Bone marrow (tissue), 2 donors: Measurements from ENCODE around the gene TBRG4.

Experiments used
- DNase-seq, 2 donors: peaks; one replicate each; lab custom pipeline; 2025; lab: John Stamatoyannopoulos, UW

TBRG4 gene

DNA sequence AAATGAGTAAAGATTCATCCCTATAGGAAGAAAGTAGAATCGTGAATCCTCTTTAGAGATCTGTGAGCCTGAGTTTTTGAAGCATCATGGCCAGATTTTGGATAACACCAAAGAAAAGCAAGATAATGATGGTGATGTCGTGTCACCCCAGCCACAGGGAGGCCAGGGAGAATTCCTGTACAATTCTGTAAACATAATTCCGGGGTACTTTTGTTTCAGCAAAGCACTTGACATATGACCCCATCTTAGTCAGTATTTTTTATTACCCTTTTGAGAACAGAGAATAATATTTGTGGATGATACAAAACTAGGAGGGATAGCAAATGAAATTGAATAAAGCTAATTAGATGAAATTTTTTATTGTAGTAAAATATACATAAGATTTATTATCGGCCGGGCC, 56.5 kb downstream of the TBRG4 start:
- DNase-seq, result no peak

DNA sequence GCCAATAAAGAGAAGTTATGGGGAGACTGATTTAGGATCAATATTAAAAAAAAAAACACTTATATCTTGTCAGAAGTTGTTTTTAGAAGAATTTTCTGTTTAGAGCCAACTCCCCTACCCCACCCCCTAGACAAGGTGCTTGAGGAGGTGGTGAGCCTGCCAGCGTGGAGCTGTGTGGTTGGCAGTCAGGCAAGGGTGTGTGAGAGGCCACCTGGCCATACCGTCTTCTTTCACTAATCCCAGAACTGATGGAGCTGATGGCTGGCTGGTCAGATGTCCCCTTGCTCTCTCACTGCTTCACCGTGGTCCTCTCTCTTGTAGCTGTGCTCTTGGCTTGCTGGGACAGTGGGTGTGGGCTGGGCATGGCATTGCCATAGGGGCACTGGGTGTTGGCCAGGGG, 57.1 kb downstream of the TBRG4 start:
- DNase-seq, result no peak

DNA sequence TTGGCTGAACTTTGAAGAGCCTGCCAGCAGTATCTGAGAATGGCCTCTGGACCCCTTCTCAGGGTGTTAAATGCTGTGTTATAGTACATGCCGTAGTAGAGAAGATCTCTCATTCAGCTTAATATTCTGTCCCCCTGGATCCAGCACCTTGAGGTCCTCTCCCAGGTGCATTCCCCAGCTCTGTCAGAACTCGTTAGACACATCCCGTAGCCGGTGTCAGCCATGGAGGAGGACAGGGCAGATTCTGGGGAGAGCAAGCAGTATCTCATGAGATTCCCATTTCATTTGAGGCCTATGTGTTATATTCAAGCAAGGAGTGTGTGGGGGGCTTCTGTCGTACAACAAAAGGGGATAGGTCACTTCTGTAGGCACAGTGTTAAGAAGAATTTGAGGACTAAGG, 57.6 kb downstream of the TBRG4 start:
- DNase-seq, result no peak

DNA sequence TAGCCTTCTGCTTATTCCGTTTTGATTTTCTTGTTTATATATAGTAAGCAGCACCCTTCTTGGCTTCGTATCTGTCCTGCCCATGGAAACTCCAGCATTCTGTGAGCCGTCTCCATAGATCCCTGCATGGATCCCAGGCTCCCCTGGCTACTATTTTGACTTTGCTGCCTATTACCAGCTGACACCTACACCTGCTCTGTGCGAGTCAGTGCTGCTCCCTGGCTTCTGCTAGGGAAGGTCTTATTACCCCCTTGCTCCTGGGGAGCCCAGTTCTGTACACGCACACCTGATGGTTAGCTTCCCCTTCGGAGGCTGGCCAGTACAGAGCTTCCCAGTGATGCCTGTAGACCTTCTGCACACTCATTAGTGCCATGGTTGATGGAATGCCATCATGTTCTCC, 58.1 kb downstream of the TBRG4 start:
- DNase-seq, result no peak

DNA sequence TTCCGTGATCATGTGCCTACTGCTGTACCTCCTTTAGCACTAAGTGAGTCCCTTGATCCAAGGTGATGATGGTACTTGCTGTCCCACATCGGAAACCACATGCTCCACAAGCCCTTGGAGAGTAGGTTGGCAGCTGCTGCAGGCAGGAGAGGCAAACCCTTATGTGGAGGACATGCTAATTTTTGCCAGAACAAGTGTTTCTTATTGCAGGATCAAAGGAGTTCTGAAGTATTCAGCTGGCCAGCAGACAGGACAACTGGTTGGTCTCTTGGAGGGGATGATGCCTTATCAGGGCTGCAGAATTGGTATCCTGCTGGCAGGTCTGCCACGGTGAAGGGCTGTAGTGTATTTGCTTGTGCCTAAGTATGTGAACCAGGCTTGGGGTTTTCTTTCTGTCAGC, 59.5 kb downstream of the TBRG4 start:
- no peak for DNase-seq

DNA sequence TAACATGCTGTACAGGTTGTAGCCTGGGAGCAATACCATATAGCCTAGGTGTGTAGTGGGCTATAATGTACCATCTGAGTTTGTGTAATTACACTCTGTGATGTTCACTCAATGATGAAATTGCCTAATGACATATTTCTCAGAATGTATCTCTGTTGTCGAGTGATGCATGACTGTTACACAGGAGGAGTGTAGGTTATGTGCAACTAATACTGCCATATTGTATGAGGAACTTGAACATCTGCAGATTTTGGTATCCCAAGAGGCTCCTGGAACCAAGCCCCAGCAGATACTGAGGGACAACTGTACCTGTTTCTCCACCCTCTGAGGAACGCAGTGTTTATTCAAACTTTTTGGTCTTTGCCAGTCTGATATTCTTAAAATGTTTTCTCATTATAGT, 61.3 kb downstream of the TBRG4 start:
- DNase-seq, result no peak
